Body of pancreas (tissue), 4 donors: ENCODE results near the gene P3H4. TPM values are rescaled to one million over a fixed set of nuclear protein-coding genes. Genes with fewer than 3 reads are reported as not detected.
"Not testable (repeated sequence)": the region's sequence is repeated elsewhere in the genome, so short reads cannot be mapped to it uniquely, and the experiment has no call there.

Experiments
- ATAC-seq: fragments of 150-250 bp; one replicate; pipeline ENCODE4 v1.9.1; 2016
- DNase-seq, 4 donors: peaks; one replicate each; pipeline ENCODE4 v3.0.0-alpha.2; 2019
- H3K27ac ChIP-seq, 4 donors: fragments of 200-600 bp; sonication (generic); 1 replicate in 3 of 4; 2 replicates in 1 of 4; pipeline versions ENCODE4 v1.5.1 to v1.6.1; 2016 to 2019; ENCODE audit warnings: mild to moderate bottlenecking in 1 of 4, mixed read lengths in 1 of 4, moderate library complexity in 1 of 4
- H3K27me3 ChIP-seq, 2 donors: fragments of 200-600 bp; sonication (generic); one replicate each; pipeline ENCODE4 v1.6.0; 2016; ENCODE audit warnings: mild to moderate bottlenecking in 1 of 2
- H3K36me3 ChIP-seq, 2 donors: fragments of 200-600 bp; sonication (generic); replicated peaks in 1 of 2; 2 replicates each; pipeline ENCODE4 v1.5.1; 2016; ENCODE audit warnings: low read depth in 2 of 2; ENCODE audit not compliant: insufficient read depth in 1 of 2
- H3K4me1 ChIP-seq: fragments of 200-600 bp; sonication (generic); one replicate; pipeline ENCODE4 v1.6.0; 2016
- H3K4me3 ChIP-seq, 2 donors: fragments of 200-600 bp; sonication (generic); 1 replicate in 1 of 2; 2 replicates in 1 of 2; pipeline ENCODE4 v1.5.1; 2016 to 2019
- H3K9me3 ChIP-seq, 3 donors: fragments of 200-600 bp; sonication (generic); 1 replicate in 2 of 3; 2 replicates in 1 of 3; pipeline ENCODE4 v1.5.1; 2016
- CTCF ChIP-seq, 7 experiments: fragments of 450-650 bp in 4 of 7; fragments of 200-600 bp in 3 of 7; sonication (generic) in 3 of 7; IDR thresholded peaks; one replicate each; pipeline ENCODE4 v1.5.1; 2016 to 2019; ENCODE audit warnings: antibody characterized with exemption in 7 of 7
- POLR2A ChIP-seq, 3 donors: fragments of 450-650 bp; IDR thresholded peaks; one replicate each; pipeline ENCODE4 v1.6.1; 2016; ENCODE audit warnings: antibody characterized with exemption in 3 of 3, mild to moderate bottlenecking in 2 of 3
- WGBS, 2 donors: methylation state at CpG; one replicate each; pipeline ENCODE4 v1.1.5; 2017; 5-methylcytosine and 5-hydroxymethylcytosine counted together
- intact Hi-C: fragments of 100-400 bp; cut with DNase I; formaldehyde crosslinking; loops from one replicate; pipeline ENCODE4 v1.15.1; 2023
- total RNA-seq, 2 donors: library from RNA; depleted of rRNA; stranded (reverse); fragments of >200 nt; gene quantifications; one replicate each; pipeline ENCODE4 v1.1.0, GENCODE V29; 2016

Gene P3H4
- total RNA-seq, 2 donors from 2014 or later: 18.4 to 22.7 TPM

DNA sequence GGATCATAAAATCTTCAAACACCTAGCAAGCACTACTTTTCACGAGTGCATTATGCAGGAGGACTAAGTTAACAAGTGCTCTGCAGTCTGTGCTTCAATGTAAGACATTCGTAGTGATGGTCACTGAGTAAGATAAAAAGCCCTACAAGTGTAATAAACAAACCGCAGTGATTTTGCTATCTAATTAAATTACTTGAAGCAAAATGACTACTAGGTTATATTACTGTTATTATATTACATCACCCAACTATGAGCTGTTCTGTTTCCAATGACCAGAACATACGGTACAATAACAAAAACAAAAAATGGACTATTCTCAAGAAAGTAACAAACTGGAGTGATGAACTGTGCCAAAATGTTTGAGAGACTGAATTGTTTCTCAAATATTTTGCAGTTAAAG lies 37.0 kb upstream of the P3H4 start:
- TF ChIP-seq CTCF (IDR thresholded peaks at IDR 0.05) (no peak), POLR2A (IDR thresholded peaks at IDR 0.05) (no peak)
- Histone ChIP-seq H3K4me3 (no peak overlapping the region), H3K4me1 (no peaks in the 10 kb centered on the region), H3K27ac (no peak overlapping the region), H3K27me3 (no peaks in the 10 kb centered on the region), H3K9me3 (no peaks in the 10 kb centered on the region), H3K36me3 (peaks cover 0 to 2% of the 10 kb centered on the region in 2 donors)
- DNase-seq: no peak
- WGBS, 2 donors: 88 to 91% methylated on average over 4 of the region's 4 CpGs
- intact Hi-C loops: no loop called here
- no peak for ATAC-seq

- Histone ChIP-seq H3K9me3 (no peaks in the 10 kb centered on the region), H3K4me1 (no peaks in the 10 kb centered on the region), H3K4me3 (no peak overlapping the region), H3K36me3 (no peaks in the 10 kb centered on the region), H3K27ac (no peak overlapping the region), H3K27me3 (no peaks in the 10 kb centered on the region)
- DNase-seq: no peak
- TF ChIP-seq POLR2A (IDR thresholded peaks at IDR 0.05): no peak
- no peak for TF ChIP-seq CTCF (IDR thresholded peaks at IDR 0.05)
- WGBS, 2 donors: 85 to 88% methylated on average over 6 of the region's 6 CpGs
- no peak for ATAC-seq
- intact Hi-C loops: no loop called here
Measured at GRCh38 chr17:41844971-41845370, 33.2 kb upstream of the P3H4 start.

GRCh38 chr17:41840781-41841180 lies 29.0 kb upstream of the P3H4 start:
- H3K27ac ChIP-seq, H3K36me3 ChIP-seq, H3K4me1 ChIP-seq, H3K27me3 ChIP-seq, ATAC-seq, DNase-seq, H3K4me3 ChIP-seq, intact Hi-C loops, H3K9me3 ChIP-seq: not testable (repeated sequence)
- 83 to 90% methylated on average over 6 of the region's 6 CpGs for WGBS, 2 donors

DNA sequence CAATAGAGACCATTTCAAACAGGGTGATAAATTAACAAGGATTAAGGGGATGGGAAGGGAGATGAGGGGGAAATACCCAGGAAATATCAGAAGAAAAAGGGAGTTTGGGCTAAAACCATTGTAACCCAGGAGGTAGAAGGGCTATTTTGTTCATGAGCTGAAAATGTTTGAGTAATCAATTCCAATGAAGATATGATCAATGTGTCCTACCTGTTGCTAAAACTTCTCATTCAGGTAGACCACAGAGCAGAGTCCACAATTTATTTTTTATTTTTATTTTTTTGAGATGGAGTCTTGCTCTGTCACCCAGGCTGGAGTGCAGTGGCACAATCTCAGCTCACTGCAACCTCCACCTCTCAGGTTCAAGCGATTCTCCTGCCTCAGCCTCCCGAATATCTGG lies 27.7 kb upstream of the P3H4 start:
- H3K27me3 ChIP-seq, DNase-seq, H3K27ac ChIP-seq, H3K9me3 ChIP-seq, ATAC-seq, H3K36me3 ChIP-seq, intact Hi-C loops, H3K4me3 ChIP-seq: not testable (repeated sequence)
- peaks cover 18% of the 10 kb centered on the region for H3K4me1 ChIP-seq
- WGBS, 2 donors: 94 to 97% methylated on average over 2 of the region's 2 CpGs

GRCh38 chr17:41837761-41838538 lies 26.2 kb upstream of the P3H4 start, which contains the start of gene KLHL10:
TSS of gene KLHL10 (plus strand) at chr17:41837825. CDS start at chr17:41837933, 108 bp downstream.
- TF ChIP-seq POLR2A (IDR thresholded peaks at IDR 0.05) (no peak), CTCF (IDR thresholded peaks at IDR 0.05) (no peak)
- WGBS, 2 donors: 94% methylated on average over 15 of the region's 15 CpGs
- H3K9me3 ChIP-seq: no peaks in the 10 kb centered on the region
- H3K27me3 ChIP-seq: no peaks in the 10 kb centered on the region
- H3K27ac ChIP-seq: no peak within 1 kb of the TSS
- H3K36me3 ChIP-seq: no peaks in the 10 kb centered on the region
- no peak within 1 kb of the TSS for H3K4me3 ChIP-seq
- H3K4me1 ChIP-seq: peaks cover 18% of the 10 kb centered on the region
- intact Hi-C loops: no loop called here
- no peak for ATAC-seq
- DNase-seq: no peak
